ENCODE data around the gene SMAD3.

DNA sequence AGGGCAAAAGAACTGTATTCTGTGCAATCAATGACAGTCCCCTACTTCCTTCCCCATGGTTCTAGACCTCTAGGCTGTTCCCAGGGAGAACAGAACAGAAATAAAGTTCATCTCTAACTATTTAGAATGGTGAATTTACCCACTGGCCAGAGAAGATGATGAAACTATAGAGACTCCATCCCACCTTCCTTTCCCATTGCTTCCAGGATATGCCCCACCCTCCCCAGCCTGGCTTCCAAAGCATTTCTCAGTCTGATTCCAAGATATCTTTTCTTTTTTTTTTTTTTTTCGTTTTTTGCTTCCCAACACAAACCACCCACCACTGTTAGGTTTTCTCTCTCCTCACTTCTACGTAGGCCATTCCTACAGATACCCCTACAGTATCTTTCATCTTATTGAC lies 25.1 kb upstream of the SMAD3 start:
- no peak for TF ChIP-seq CTCF (IDR thresholded peaks at IDR 0.05; ENCODE audit: insufficient read depth, low read length)
- TF ChIP-seq, protein P1, sequence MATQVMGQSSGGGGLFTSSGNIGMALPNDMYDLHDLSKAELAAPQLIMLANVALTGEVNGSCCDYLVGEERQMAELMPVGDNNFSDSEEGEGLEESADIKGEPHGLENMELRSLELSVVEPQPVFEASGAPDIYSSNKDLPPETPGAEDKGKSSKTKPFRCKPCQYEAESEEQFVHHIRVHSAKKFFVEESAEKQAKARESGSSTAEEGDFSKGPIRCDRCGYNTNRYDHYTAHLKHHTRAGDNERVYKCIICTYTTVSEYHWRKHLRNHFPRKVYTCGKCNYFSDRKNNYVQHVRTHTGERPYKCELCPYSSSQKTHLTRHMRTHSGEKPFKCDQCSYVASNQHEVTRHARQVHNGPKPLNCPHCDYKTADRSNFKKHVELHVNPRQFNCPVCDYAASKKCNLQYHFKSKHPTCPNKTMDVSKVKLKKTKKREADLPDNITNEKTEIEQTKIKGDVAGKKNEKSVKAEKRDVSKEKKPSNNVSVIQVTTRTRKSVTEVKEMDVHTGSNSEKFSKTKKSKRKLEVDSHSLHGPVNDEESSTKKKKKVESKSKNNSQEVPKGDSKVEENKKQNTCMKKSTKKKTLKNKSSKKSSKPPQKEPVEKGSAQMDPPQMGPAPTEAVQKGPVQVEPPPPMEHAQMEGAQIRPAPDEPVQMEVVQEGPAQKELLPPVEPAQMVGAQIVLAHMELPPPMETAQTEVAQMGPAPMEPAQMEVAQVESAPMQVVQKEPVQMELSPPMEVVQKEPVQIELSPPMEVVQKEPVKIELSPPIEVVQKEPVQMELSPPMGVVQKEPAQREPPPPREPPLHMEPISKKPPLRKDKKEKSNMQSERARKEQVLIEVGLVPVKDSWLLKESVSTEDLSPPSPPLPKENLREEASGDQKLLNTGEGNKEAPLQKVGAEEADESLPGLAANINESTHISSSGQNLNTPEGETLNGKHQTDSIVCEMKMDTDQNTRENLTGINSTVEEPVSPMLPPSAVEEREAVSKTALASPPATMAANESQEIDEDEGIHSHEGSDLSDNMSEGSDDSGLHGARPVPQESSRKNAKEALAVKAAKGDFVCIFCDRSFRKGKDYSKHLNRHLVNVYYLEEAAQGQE (IDR thresholded peaks at IDR 0.05; ENCODE audit: insufficient replicate concordance, low read depth) = no peak
- no peak for TF ChIP-seq POLR2AphosphoS5 (IDR thresholded peaks at IDR 0.05; ENCODE audit: low read depth)
